Activated T-cell treated with anti-CD3 and anti-CD28 coated beads for 24 hours (primary cell): Measurements from ENCODE around the gene DPY30.
A peak's percentile ranks its signal among the peaks of the same experiment; 100 is the strongest.

Experiments used
- DNase-seq: peaks from one replicate; pipeline ENCODE4 v3.0.0-alpha.2; 2020; ENCODE audit warnings: low read depth

DPY30 gene

GRCh38 chr2:32009516-32010256, 29.9 kb downstream of the DPY30 start:
- DNase-seq, result peak; percentile 20

GRCh38 chr2:32008805-32009515, 30.6 kb downstream of the DPY30 start:
- DNase-seq, result peak; percentile 4

GRCh38 chr2:32007121-32007391, 32.5 kb downstream of the DPY30 start:
- no peak for DNase-seq

- no peak for DNase-seq
These were observed 34.1 kb downstream of the DPY30 start for GRCh38 chr2:32005371-32005976.

GRCh38 chr2:32003791-32004190, 35.8 kb downstream of the DPY30 start:
- no peak for DNase-seq

- no peak for DNase-seq
These were observed 37.2 kb downstream of the DPY30 start for GRCh38 chr2:32002406-32002805.

GRCh38 chr2:31999438-31999837, 40.2 kb downstream of the DPY30 start:
- no peak for DNase-seq

GRCh38 chr2:31998731-31999383, 40.7 kb downstream of the DPY30 start:
- no peak for DNase-seq

GRCh38 chr2:31997653-31998052, 42.0 kb downstream of the DPY30 start:
- DNase-seq, result no peak

- DNase-seq, result no peak
These were observed 42.9 kb downstream of the DPY30 start for GRCh38 chr2:31996571-31997150.

GRCh38 chr2:31992934-31993333, 46.7 kb downstream of the DPY30 start:
- DNase-seq, result no peak

GRCh38 chr2:31992025-31992579, 47.5 kb downstream of the DPY30 start:
- DNase-seq, result no peak

- no peak for DNase-seq
These were observed 49.7 kb downstream of the DPY30 start for GRCh38 chr2:31989946-31990345.

- DNase-seq, result no peak
These were observed 52.0 kb downstream of the DPY30 start for GRCh38 chr2:31987454-31988220.

GRCh38 chr2:31986906-31987305, 52.7 kb downstream of the DPY30 start:
- no peak for DNase-seq

GRCh38 chr2:31983762-31984467, 55.7 kb downstream of the DPY30 start:
- DNase-seq, result no peak

- no peak for DNase-seq
These were observed 58.8 kb downstream of the DPY30 start for GRCh38 chr2:31980674-31981356.

- no peak for DNase-seq
These were observed 59.6 kb downstream of the DPY30 start for GRCh38 chr2:31979956-31980355.

GRCh38 chr2:31979018-31979417, 60.6 kb downstream of the DPY30 start:
- no peak for DNase-seq

GRCh38 chr2:31978436-31978835, 61.2 kb downstream of the DPY30 start:
- DNase-seq, result no peak
